ENCODE measurements around the gene NPAS3.

NPAS3 gene

GRCh38 chr14:33657476-33657875 lies 718.8 kb downstream of the NPAS3 start:
- DNase-seq = no peak

DNA sequence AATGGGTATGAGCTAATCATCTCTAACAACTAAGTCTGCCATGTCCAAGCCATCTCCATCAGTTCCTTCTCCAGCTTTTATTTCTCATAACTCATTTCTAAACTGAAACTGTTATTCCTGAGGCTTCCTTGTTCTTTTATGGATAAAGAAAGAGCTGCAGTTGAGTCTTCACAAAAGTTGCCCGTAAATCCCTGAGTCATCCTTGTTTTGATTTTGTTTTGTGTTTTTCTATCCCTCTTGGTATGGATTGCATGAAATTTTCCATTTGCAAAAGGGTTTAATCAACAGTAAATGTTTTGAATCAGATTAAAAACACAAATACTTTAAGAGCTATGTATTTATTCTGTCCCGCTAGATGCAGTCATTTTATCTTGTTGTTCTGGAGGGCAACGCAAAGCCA lies 721.6 kb downstream of the NPAS3 start:
- DNase-seq = no peak

DNA sequence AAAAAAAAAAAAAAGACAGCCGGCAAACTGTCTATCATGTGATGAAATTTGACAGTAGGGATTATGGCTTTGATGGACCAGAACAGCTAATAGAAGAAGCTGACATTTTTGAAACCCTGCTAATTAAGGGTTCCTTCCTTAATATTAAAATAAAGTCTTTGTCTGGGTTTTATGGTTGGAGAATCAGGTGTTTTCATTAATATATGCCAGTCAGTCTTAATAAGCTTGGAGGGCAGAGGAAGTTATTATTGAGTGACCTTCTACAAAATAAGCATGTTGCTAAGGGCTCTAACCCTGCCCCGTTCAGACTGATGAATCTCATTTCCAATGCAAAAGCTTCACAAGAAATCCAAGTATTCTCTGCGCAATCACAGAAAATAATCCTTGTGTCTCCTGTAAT lies 722.4 kb downstream of the NPAS3 start:
- no peak for DNase-seq

DNA sequence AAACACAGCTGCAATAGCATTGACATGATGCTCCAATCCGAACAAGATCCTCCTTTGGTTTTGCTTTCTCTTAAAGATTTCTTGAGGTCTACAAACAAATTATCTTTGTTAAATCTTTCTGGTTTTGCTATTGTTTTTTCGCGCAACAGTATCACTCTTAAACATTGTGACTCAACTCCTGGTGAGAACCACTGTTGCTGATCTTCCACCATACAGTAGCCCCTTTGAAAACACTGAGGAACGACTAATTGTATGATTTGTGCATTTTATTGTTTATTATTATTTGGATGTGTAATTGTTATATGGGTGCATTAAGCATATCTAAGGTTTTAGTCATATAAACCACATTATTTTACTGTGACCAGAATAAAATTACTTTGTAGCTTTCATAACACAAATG lies 729.4 kb downstream of the NPAS3 start:
- no peak for DNase-seq

GRCh38 chr14:33669111-33669510 lies 730.4 kb downstream of the NPAS3 start:
- DNase-seq = no peak

GRCh38 chr14:33670235-33670634 lies 731.6 kb downstream of the NPAS3 start:
- no peak for DNase-seq

DNA sequence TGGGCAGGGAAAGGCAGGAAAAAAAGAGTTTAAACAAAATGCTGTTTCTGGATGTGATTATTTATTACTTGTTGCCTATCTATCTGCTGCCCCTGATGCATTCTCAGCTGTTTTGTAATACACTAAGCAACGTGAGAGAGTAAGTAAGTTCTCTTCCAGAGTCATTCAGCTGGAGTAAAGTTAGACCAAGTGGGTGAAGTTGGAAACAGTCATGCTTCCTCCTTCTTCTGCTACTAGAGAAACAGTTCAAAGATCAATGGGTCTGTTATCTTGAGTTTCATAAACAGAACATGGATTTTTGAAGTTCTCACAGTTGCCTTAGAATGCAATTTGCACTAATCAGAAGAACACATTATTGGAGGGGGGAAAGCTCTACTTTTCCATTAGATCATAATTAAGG lies 732.9 kb downstream of the NPAS3 start:
- no peak for DNase-seq

DNA sequence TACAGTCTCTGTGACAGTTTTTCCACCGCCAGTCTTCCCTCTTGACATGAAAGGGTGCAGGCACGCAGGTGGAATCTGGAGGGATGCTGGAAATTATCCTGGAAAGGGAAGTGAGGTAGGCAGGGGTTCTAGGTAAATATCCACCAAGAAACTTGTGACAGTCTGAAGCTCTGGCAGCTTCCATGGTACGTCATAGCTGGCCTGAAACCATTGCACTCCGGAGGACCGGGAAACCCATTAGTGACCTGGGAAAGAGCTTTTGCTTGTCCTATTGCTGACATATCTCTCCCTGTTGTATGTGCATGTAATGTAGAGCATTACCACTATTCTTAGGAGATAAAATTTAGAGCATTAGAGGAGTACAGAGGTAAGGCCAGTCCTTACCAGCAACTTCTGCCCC lies 736.2 kb downstream of the NPAS3 start:
- DNase-seq = no peak

DNA sequence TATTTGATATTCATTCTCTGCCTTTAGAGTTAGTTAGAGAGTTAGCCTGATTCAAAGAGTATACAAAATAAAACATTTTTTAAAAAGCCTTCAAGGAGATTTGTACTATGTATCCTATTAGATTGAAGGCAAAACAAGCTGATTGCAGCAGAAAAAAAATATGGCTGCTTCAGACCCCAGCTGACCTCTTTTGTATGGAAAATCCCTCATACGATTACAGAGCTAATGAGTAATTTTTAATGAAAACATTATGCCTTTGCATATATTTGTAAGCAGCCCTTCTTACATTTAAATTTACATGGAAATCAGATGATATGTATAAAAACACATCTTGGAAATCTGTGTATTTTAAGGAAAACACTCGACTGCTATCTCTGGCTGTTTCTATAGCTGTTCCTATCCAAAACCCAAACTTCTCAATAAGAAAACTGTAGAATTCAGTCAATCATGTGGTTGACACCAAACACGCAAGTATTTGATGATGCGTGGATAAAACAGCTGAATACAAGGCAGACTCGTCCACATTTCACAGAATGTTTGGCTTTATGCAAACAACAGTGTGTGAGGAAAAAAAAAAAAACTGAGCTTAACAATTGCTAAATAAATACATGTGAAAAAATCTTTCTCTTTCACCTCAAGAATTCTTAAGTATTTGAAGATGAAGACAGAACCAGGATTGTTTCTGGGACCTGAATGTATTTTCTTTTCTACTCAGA lies 736.9 kb downstream of the NPAS3 start:
- no peak for DNase-seq

DNA sequence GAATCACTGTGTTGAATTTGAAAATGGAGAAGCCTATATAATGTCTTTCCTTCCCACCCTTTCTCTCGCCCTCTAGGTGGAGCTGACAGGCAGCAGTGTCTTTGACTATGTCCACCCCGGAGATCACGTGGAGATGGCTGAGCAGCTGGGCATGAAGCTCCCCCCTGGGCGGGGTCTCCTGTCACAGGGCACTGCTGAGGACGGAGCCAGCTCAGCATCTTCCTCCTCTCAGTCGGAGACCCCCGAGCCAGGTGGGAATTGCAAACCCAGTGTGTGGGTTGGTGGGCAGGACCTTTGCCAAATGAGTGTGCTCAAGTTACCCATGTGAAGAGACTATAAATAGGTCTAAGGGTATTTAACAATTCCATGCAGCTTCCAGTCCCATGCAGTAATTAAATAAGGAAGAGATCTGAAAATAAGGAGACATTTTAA lies 737.5 kb downstream of the NPAS3 start:
- DNase-seq = peak; percentile 68

DNA sequence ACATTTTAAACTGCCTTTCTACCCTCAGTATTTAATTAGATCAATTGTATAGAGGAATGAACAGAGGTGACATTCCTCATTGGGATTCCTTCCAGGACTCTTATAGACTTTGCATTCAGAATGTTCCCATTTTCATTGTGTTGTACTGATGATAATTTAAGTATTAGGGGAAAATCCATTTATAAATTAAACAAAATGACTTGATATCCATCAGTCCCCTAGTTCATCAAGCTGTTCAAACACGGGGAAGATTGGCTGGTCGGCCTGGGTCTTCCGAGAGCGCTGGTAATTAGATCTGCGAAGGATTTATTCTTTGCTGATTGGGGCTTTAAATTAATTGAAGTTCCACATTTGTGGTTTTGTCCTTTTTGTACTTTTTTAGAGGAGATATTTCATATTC lies 738.2 kb downstream of the NPAS3 start:
- DNase-seq = no peak

- no peak for DNase-seq
Measured at GRCh38 chr14:33678005-33678404, 739.3 kb downstream of the NPAS3 start.

- DNase-seq = no peak
Measured at GRCh38 chr14:33679025-33679424, 740.3 kb downstream of the NPAS3 start.

DNA sequence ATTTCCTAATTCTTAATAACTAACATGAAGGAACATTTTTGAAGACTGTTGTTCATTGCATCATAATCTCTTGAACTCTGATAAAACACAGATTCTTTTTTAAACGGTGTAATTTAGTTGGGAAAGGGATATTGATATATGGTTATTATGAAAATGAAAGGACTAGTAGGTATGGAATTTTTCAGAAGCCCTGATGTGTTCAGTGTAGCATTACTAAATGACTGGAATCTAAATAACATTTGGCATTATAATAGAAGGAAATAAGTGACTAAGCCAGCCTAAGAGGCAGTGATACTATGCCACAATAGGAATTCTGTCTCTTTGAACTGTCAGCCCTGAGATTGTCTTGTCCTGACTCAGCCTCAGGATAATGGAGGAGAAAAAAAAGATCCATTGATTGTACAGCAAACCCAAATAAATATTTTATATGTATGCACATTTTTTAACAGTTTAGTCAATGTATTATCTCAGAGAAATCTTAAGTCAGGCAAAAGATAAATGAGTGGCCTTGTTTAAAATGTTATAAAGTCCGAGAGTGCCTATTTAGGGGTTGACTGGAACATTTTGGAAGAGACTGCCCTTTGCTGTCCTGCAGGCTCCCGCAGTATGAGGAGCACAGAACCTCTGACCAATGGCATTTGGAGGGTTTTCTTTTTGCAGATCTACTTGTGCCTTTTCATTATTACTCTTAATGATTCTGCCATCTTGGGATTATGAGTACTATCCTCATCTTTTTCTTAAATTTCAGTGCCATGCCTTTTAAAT lies 741.0 kb downstream of the NPAS3 start:
- no peak for DNase-seq

GRCh38 chr14:33680873-33681272 lies 742.2 kb downstream of the NPAS3 start:
- DNase-seq = no peak

GRCh38 chr14:33682760-33683159 lies 744.1 kb downstream of the NPAS3 start:
- no peak for DNase-seq

DNA sequence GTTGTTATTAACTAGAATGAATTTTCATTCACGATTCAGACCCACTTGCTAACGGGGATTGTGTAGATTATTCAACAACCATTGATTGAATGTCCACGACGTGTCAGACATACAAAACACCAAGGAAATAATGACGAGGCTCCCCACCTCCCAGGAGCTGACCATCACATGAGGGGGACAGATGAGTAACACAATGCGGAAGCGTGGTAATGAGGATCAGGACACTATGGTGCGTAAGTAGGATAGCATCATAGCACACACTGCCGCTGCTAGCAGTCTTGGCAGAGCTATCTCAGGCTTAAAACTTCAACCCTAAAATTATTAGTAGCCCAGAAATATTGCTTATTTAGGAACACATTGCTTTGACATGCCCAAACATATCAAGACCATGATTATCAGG lies 746.3 kb downstream of the NPAS3 start:
- no peak for DNase-seq

GRCh38 chr14:33685698-33686097 lies 747.0 kb downstream of the NPAS3 start:
- DNase-seq = no peak

DNA sequence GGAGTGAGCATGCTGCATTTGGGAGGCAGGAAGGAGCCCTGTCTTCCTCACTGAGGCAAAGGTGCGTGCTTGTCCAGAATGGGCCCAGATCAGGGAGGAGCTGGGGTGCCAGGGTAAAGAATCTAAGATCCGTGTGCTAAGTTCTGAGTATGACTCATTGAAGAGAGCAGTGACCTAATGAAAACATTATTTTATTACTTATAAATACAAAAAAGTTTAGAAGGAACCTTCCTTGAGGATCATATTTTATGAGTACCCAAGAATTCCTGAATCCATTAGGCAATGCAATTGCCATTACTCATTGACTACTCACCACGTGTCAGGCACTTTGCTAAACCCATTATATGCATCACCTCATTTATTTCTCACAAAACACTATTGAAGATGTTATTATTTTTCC lies 747.5 kb downstream of the NPAS3 start:
- DNase-seq = no peak

DNA sequence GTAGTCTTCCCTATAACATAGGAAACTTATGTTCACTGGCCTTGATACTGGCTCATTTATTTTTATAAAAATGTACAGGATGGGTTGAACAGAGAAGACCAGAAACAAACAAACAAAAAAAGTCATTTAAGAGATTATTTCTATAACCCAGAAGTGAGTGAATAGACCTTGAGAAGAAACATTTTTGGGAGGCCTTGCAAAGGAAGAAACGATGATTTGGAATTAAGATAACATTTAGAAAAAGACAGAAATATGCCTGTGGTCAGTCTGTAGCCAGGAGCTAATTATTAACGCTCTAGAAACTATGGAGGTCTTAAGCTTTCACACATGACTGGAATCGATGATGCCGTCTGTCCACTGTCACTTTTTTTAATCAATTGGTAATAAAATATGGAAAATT lies 748.2 kb downstream of the NPAS3 start:
- no peak for DNase-seq

DNA sequence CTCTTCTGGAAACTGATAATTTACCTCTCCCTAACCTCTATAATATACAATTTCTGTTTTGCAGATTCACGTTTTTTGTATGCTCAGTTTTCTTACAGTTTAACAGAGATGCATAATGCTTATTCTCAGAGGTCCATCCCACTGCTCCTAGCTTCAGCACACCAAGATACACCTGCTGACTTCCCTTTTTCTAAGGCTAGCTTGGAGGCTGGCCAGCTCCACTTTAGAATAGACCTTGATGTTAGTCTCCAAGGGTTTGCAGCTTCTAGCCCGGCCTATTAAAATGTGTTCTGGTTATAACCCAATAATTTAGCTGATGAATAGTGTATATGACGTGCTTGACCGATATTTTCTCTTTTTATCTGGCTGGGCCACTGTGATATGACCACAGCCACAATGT lies 751.0 kb downstream of the NPAS3 start:
- no peak for DNase-seq

GRCh38 chr14:33691907-33692306 lies 753.2 kb downstream of the NPAS3 start:
- DNase-seq = no peak

DNA sequence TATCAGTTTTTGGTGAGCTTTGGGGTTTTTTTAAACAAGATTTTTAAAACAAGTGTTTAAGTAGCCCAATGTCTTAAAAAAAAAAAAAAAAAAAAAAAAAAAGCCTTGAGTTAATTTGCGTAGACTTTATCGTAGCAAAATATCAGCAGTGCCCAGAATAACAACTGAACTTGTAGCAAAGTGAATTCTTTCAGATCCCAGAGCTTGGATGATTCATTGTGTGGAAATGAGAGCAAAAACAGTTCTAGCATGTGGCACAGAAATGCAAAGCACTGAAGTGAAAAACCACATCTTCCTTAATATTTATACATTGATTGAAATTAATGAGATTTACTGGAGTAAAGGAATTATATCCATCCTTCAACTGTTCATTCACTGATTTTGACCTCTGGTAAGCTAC lies 754.1 kb downstream of the NPAS3 start:
- DNase-seq = no peak

DNA sequence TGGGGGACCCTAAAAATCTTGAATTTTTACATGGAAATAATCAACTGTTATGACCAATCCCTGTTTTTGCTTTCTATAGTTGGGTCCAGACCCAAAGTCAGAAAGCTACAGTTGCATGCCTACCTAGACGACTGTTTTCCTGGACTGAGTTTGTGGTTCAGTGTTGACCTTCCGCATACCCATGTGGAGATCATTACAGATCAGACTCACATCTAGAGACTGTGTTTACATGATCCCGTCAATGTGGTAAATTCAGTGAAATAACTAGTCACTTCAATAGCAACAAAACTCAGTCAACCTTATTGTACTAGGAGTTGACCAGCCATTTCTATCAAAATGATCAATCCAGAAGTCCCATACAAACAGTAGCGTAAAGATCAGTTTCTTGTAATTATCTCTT lies 754.6 kb downstream of the NPAS3 start:
- DNase-seq = no peak

GRCh38 chr14:33696165-33696564 lies 757.5 kb downstream of the NPAS3 start:
- no peak for DNase-seq

All from NCI-H524 treated with DMSO at 0.1 percent for 48 hours (cell line).